Mucosa of descending colon (tissue), 3 donors: ENCODE data around the gene IMPA2. TPM values are rescaled to one million over a fixed set of nuclear protein-coding genes. Genes with fewer than 3 reads are reported as not detected.

Source experiments
- ATAC-seq: fragments of 200-7000 bp; cut with Tn5 transposase; one replicate; pipeline ENCODE4 v1.9.1; 2020; ENCODE audit warnings: mild to moderate bottlenecking, moderate library complexity
- DNase-seq, 3 donors: peaks; one replicate each; pipeline ENCODE4 v3.0.0-alpha.2; 2020
- H3K36me3 ChIP-seq: fragments of 200-600 bp; one replicate; pipeline ENCODE4 v1.8.0; 2021; ENCODE audit warnings: low read depth, mild to moderate bottlenecking
- H3K4me1 ChIP-seq: fragments of 200-600 bp; one replicate; pipeline ENCODE4 v1.8.0; 2021; ENCODE audit warnings: low read depth, mild to moderate bottlenecking
- H3K4me3 ChIP-seq: fragments of 200-600 bp; one replicate; pipeline ENCODE4 v1.8.0; 2021; ENCODE audit warnings: mild to moderate bottlenecking
- H3K9me3 ChIP-seq: fragments of 200-600 bp; one replicate; pipeline ENCODE4 v1.8.0; 2021; ENCODE audit warnings: mild to moderate bottlenecking
- intact Hi-C, 2 donors: fragments of 100-400 bp; cut with DNase I in 1 of 2; cut with micrococcal nuclease in 1 of 2; formaldehyde crosslinking; loops; one replicate each; pipeline versions ENCODE4 v1.11.0 to v1.11.1; 2022; cut with DNase I, micrococcal nuclease
- total RNA-seq, 3 donors: library from RNA; stranded (reverse); fragmentation: NEBNext Ultra II Directional in 2 of 3; extraction: Animal tissue kit (Norgen Biotek cat#: 25700) in 2 of 3; gene quantifications; one replicate each; pipeline versions ENCODE4 v1.2.1 to v1.2.4, GENCODE V29; 2021 to 2023
- TF ChIP-seq, protein P1 (sequence below): fragments of 200-600 bp; IDR thresholded peaks from one replicate; pipeline ENCODE4 v1.8.0; 2022; ENCODE audit warnings: antibody characterized with exemption, mild to moderate bottlenecking
- donor health status: DM: no; HTN: no; CAD: no; lungs with moderate emphysema.
- donor health status: DM: no; HTN: no; CAD: no.
- donor health status: DM: no; HTN: yes; CAD: no.

IMPA2 gene
- total RNA-seq, 3 donors from 2014 or later: 58.0 to 152 (median 117) TPM

DNA sequence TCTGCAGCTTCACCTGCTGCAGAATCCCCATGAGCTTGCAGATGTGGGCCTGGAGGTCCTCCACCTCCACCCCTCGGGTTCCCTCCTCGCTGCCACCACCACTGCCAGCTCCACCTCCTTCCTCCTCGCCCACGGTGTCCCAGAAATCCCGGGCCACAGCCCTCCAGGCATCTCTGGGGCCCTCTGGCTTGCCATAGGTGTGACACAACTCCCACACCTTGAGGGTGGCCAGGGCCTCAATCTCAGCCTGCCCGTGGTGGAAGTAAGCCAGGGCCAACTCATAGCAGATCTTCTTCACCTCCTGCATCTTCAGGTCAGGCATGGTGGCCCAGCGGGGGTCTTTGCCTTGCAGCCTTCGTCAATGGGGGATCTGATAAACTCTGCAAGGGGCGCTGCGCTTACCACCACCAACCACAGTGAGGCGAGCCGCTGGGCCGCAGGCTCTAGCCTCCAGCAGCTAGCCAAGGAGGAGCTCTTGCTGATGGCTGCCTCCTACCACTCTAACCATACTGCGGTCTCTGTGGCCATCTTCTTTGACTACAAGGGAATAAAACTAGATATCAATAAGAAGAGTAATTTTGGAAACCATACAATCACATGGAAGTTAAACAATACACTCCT is 76.2 kb downstream of the IMPA2 start:
- peak in 1 of 3 donors; percentile 26 for DNase-seq
- no peaks in the 10 kb centered on the region for H3K4me1 ChIP-seq
- H3K4me3 ChIP-seq: no peak overlapping the region
- intact Hi-C loops: no loop called here
- TF ChIP-seq, protein P1, sequence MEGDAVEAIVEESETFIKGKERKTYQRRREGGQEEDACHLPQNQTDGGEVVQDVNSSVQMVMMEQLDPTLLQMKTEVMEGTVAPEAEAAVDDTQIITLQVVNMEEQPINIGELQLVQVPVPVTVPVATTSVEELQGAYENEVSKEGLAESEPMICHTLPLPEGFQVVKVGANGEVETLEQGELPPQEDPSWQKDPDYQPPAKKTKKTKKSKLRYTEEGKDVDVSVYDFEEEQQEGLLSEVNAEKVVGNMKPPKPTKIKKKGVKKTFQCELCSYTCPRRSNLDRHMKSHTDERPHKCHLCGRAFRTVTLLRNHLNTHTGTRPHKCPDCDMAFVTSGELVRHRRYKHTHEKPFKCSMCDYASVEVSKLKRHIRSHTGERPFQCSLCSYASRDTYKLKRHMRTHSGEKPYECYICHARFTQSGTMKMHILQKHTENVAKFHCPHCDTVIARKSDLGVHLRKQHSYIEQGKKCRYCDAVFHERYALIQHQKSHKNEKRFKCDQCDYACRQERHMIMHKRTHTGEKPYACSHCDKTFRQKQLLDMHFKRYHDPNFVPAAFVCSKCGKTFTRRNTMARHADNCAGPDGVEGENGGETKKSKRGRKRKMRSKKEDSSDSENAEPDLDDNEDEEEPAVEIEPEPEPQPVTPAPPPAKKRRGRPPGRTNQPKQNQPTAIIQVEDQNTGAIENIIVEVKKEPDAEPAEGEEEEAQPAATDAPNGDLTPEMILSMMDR: no peak
- no peaks in the 10 kb centered on the region for H3K36me3 ChIP-seq
- no peaks in the 10 kb centered on the region for H3K9me3 ChIP-seq
- ATAC-seq: no peak

DNA sequence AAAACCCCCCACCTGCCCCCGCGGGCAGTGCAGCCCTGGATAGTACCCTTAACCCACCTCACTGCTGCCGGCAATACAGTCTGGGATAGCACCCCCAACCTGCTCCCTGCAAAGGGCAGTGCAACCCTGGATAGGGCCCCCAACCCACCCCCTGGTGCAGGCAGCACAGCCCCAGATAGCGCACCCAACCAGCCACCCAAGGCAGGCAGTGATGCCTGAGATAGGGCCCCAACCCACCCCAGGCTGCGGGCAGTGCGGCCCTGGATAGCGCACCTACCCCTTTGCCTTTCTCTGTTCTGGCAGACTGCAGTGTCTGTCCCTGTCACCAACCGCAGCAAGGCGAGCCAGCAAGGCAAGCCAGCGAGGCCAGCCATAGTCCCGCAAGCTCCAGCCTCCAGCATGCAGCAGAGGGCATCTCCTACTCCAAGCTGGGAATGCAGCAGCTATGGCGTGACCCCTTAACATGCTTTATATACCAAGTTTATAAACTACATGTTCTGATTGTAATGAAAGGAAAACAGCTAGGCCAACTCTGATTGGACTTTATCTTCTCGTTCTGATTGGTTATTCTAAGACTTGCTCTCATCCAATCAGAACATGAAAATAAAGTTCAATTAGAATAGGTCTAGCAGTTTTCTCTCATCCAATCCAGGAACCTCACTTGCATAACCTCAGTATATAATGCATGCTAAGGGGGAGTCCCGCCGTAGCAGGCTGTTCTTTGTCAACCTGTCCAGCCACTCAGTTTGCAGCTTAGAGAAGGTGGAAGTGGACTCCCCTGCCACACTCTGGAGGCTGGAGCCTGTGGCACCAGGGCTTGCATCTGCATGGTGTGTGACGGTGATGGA is 78.3 kb downstream of the IMPA2 start:
- intact Hi-C loops: no loop called here
- Histone ChIP-seq H3K9me3 (no peaks in the 10 kb centered on the region), H3K36me3 (no peaks in the 10 kb centered on the region), H3K4me3 (no peak overlapping the region), H3K4me1 (no peaks in the 10 kb centered on the region)
- no peak for ATAC-seq
- DNase-seq: peak in 1 of 3 donors; percentile 36
- TF ChIP-seq, protein P1: no peak

DNA sequence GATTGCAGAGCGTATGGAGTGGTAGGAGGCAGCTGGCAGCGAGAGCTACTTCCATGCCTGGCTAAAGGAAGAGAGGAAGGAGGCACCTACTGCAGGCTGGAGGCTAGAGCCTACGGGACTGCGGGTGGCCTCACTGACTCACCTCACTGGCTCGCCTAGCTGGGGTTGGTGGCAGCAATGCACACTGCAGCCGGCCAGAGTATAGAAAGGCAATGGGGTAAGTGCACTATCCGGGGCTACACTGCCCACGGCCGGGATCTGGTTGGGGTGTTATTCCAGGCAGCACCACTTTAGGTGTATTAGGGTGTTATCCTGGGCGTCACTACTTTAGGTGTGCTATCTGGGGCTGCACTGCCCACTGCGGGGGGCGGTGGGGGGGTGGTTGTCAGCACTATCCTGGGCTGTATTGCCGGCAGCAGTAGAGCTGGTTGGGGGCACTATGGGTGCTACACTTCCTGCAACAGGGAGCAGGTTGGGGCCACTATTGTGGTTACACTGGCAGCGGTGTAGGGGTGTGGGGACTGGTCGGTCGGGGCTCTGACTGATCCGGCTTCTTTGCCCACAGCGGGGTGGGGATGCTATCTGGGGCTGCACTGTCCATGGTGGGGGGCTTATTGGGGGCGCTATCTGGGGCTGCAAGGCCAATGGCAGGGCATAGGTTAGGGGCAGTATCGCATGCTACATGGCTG is 79.0 kb downstream of the IMPA2 start:
- Histone ChIP-seq H3K4me3 (no peak overlapping the region), H3K36me3 (no peaks in the 10 kb centered on the region), H3K9me3 (no peaks in the 10 kb centered on the region), H3K4me1 (no peaks in the 10 kb centered on the region)
- no peak for ATAC-seq
- intact Hi-C loops: no loop called here
- TF ChIP-seq, protein P1: no peak
- peak in 1 of 3 donors; percentile 48 for DNase-seq

DNA sequence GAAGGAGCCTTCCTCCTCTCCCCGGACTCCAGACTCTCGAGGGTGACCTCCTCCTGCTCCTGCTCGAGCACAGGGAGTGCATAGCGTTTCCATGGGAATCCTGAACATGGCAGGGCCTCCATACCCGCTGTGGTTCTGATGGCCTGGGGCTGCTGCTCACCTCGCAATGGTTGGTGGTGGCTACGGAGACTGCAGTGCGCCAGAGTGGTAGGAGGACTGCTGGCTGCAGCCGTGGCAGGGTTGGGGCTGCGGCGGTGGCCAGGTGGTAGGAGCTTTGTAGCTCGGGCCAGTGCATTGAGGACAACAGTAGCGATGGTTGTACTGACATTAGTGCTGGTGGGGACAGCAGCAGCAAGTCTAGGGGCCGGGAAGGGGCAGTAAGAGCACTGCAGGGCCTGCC is 80.4 kb downstream of the IMPA2 start:
- ATAC-seq (no peak), DNase-seq (no peak)
- TF ChIP-seq, protein P1: no peak
- no peaks in the 10 kb centered on the region for H3K4me1 ChIP-seq
- intact Hi-C loops: no loop called here
- no peak overlapping the region for H3K4me3 ChIP-seq
- no peaks in the 10 kb centered on the region for H3K36me3 ChIP-seq
- no peaks in the 10 kb centered on the region for H3K9me3 ChIP-seq

DNA sequence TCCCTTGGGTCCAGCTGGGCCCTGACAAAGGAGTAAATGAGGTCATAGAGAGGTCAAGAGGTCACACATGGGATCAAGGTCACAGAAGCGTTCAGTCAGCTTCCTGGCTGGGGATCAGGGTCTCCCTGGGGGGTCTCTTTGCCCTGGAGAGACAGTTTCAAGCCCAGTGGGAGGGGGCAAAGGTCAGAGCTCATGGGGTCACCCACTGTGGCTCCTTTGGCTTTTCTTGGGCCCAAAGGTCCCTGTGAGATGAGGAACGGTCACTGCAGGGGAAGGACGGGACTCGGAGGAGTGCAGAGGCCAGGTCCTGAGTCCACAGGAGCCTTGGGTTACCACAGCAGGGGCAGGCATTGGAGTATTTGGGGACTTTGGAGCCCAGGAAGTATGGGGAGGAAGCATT is 81.7 kb downstream of the IMPA2 start:
- H3K9me3 ChIP-seq: no peaks in the 10 kb centered on the region
- H3K4me3 ChIP-seq: no peak overlapping the region
- TF ChIP-seq, protein P1: no peak
- DNase-seq (no peak), ATAC-seq (no peak)
- H3K36me3 ChIP-seq: no peaks in the 10 kb centered on the region
- H3K4me1 ChIP-seq: no peaks in the 10 kb centered on the region
- intact Hi-C loops: no loop called here
